ENCODE measurements around the gene CACNA2D3. TPM values are rescaled to one million over a fixed set of nuclear protein-coding genes. Genes with fewer than 3 reads are reported as not detected.

Gene CACNA2D3
- polyA plus RNA-seq, 1 donor (not counting 4 experiments of a cell fraction or from before 2014, with no cell fraction given), result 0.08 TPM

DNA sequence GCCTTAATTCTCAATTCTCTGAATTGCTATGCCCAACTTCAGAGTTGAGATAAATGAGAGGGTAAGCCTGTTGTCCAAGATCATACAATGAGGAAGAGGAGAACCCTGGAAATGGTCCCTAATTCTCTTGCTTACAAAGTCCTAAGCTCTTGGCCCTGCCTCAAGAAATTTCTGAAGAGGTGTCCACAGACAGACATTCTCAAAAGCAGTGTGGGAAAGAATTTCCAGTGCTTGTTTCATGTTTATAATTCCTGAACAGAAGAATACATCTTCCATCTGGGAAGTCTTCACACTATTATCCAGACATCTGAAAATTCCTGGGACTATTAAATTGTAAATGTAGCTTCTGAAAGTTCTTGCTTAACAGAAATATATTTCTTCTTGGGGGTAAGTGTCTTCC lies 972.3 kb downstream of the CACNA2D3 start:
- Histone ChIP-seq H3K4me2 (ENCODE audit: control insufficient read depth, extremely low read depth, insufficient read depth, low read depth, low read length) (no peak overlapping the region), H3K4me1 (ENCODE audit: control insufficient read depth, extremely low read depth, insufficient read depth, low read length) (no peaks in the 10 kb centered on the region), H3K79me2 (ENCODE audit: control insufficient read depth, insufficient read depth, low read length) (no peaks in the 10 kb centered on the region), H3K9ac (ENCODE audit: control insufficient read depth, extremely low read depth, insufficient read depth, low read length) (no peak overlapping the region), H3K27ac (ENCODE audit: control insufficient read depth, insufficient read depth, low read length) (no peak overlapping the region), H3K9me3 (ENCODE audit: control insufficient read depth, low read depth, low read length) (no peaks in the 10 kb centered on the region), H4K20me1 (ENCODE audit: control insufficient read depth, extremely low read depth, insufficient read depth, low read length) (no peaks in the 10 kb centered on the region), H2AFZ (ENCODE audit: control insufficient read depth, low read length) (no peak overlapping the region), H3K27me3 (ENCODE audit: control insufficient read depth, extremely low read depth, insufficient read depth, low read length) (no peaks in the 10 kb centered on the region), H3K9me1 (ENCODE audit: control insufficient read depth, extremely low read depth, insufficient read depth, low read length) (no peaks in the 10 kb centered on the region), H3K4me3 (ENCODE audit: control insufficient read depth in 2 of 3, extremely low read depth in 1 of 3, insufficient read depth in 2 of 3, low read depth in 1 of 3, low read length in 3 of 3) (no peak overlapping the region), H3K36me3 (ENCODE audit: control insufficient read depth in 2 of 2, extremely low read depth in 1 of 2, insufficient read depth in 2 of 2, low read length in 2 of 2) (no peaks in the 10 kb centered on the region)
- dilution Hi-C loops (cut with MboI; ENCODE audit: extremely low pct_ligation_motif_present, low sequenced_read_pairs), result no loop called here
- TF ChIP-seq EZH2 (IDR thresholded peaks at IDR 0.05; ENCODE audit: low read length), result no peak
- TF ChIP-seq, protein P1, sequence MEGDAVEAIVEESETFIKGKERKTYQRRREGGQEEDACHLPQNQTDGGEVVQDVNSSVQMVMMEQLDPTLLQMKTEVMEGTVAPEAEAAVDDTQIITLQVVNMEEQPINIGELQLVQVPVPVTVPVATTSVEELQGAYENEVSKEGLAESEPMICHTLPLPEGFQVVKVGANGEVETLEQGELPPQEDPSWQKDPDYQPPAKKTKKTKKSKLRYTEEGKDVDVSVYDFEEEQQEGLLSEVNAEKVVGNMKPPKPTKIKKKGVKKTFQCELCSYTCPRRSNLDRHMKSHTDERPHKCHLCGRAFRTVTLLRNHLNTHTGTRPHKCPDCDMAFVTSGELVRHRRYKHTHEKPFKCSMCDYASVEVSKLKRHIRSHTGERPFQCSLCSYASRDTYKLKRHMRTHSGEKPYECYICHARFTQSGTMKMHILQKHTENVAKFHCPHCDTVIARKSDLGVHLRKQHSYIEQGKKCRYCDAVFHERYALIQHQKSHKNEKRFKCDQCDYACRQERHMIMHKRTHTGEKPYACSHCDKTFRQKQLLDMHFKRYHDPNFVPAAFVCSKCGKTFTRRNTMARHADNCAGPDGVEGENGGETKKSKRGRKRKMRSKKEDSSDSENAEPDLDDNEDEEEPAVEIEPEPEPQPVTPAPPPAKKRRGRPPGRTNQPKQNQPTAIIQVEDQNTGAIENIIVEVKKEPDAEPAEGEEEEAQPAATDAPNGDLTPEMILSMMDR (optimal IDR thresholded peaks at IDR 0.05 in 1 of 3, IDR thresholded peaks at IDR 0.05 in 1 of 3, conservative IDR thresholded peaks at IDR 0.05 in 1 of 3; ENCODE audit: extremely low read depth in 1 of 3, insufficient read depth in 2 of 3, low read length in 3 of 3), result no peak
- no peak for FAIRE-seq
- no peak for DNase-seq (ENCODE audit: low read depth, low spot score)

DNA sequence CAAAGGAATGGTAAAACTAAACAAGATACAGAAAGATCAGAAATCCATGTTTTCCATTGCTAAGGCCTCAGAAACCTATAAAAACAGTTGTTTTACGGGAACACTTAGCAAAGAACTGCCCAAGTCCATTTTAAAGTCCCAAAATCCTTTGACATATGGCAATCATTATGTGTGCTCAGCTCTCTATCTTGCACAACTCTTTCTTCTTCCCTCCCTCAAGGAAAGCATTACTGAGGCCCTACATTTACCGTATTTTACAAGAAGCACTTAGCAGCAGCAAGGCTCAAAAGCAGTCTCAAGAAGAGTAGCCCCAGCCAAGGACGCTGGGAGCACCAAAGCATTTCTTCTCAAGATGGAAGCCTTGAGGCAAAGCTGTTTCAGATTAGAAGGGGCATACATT lies 975.1 kb downstream of the CACNA2D3 start:
- no peak overlapping the region for H3K9ac ChIP-seq (ENCODE audit: control insufficient read depth, extremely low read depth, insufficient read depth, low read length)

More for the DNA sequence above, 975.1 kb downstream of the CACNA2D3 start:
- no peak for DNase-seq (ENCODE audit: low read depth, low spot score)
- FAIRE-seq, result no peak
- Histone ChIP-seq H3K4me1 (ENCODE audit: control insufficient read depth, extremely low read depth, insufficient read depth, low read length) (no peaks in the 10 kb centered on the region), H3K4me3 (ENCODE audit: control insufficient read depth in 2 of 3, extremely low read depth in 1 of 3, insufficient read depth in 2 of 3, low read depth in 1 of 3, low read length in 3 of 3) (no peak overlapping the region), H2AFZ (ENCODE audit: control insufficient read depth, low read length) (no peak overlapping the region), H3K9me1 (ENCODE audit: control insufficient read depth, extremely low read depth, insufficient read depth, low read length) (no peaks in the 10 kb centered on the region), H3K27me3 (ENCODE audit: control insufficient read depth, extremely low read depth, insufficient read depth, low read length) (no peaks in the 10 kb centered on the region), H3K36me3 (ENCODE audit: control insufficient read depth in 2 of 2, extremely low read depth in 1 of 2, insufficient read depth in 2 of 2, low read length in 2 of 2) (no peaks in the 10 kb centered on the region), H3K4me2 (ENCODE audit: control insufficient read depth, extremely low read depth, insufficient read depth, low read depth, low read length) (no peak overlapping the region), H4K20me1 (ENCODE audit: control insufficient read depth, extremely low read depth, insufficient read depth, low read length) (no peaks in the 10 kb centered on the region), H3K27ac (ENCODE audit: control insufficient read depth, insufficient read depth, low read length) (no peak overlapping the region), H3K9me3 (ENCODE audit: control insufficient read depth, low read depth, low read length) (no peaks in the 10 kb centered on the region), H3K79me2 (ENCODE audit: control insufficient read depth, insufficient read depth, low read length) (no peaks in the 10 kb centered on the region)
- dilution Hi-C loops (cut with MboI; ENCODE audit: extremely low pct_ligation_motif_present, low sequenced_read_pairs), result no loop called here
- no peak for TF ChIP-seq EZH2 (IDR thresholded peaks at IDR 0.05; ENCODE audit: low read length)
- TF ChIP-seq, protein P1 (optimal IDR thresholded peaks at IDR 0.05 in 1 of 3, IDR thresholded peaks at IDR 0.05 in 1 of 3, conservative IDR thresholded peaks at IDR 0.05 in 1 of 3; ENCODE audit: extremely low read depth in 1 of 3, insufficient read depth in 2 of 3, low read length in 3 of 3), result no peak
